Left ventricle myocardium inferior (tissue), 1 donor: ENCODE measurements around the gene TMEM117. TPM values are rescaled to one million over a fixed set of nuclear protein-coding genes. Genes with fewer than 3 reads are reported as not detected.

Experiments
- DNase-seq: peaks from one replicate; pipeline ENCODE4 v3.0.0-alpha.2; 2020
- H3K27ac ChIP-seq: fragments of 200-600 bp; replicated peaks from 2 replicates; pipeline ENCODE4 v1.8.0; 2021
- H3K27me3 ChIP-seq: fragments of 200-600 bp; 2 replicates; pipeline ENCODE4 v1.8.0; 2021; ENCODE audit warnings: low read depth
- H3K36me3 ChIP-seq: fragments of 200-600 bp; 2 replicates; pipeline ENCODE4 v1.8.0; 2021
- H3K4me1 ChIP-seq: fragments of 200-600 bp; 2 replicates; pipeline ENCODE4 v1.8.0; 2021
- H3K4me3 ChIP-seq: fragments of 200-600 bp; 2 replicates; pipeline ENCODE4 v1.8.0; 2021; ENCODE audit warnings: mild to moderate bottlenecking, moderate library complexity
- H3K9me3 ChIP-seq: fragments of 200-600 bp; replicated peaks from 2 replicates; pipeline ENCODE4 v1.8.0; 2021
- CTCF ChIP-seq: fragments of 200-600 bp; IDR thresholded peaks from 2 replicates; pipeline ENCODE4 v1.8.0; 2021; ENCODE audit warnings: antibody characterized with exemption, mild to moderate bottlenecking, borderline replicate concordance
- intact Hi-C: fragments of 100-400 bp; cut with micrococcal nuclease; formaldehyde crosslinking; loops from one replicate; pipeline ENCODE4 v1.11.0; 2022
- total RNA-seq: library from RNA; stranded (reverse); fragmentation: NEBNext Ultra II Directional; extraction: Animal tissue kit (Norgen Biotek cat#: 25700); gene quantifications from one replicate; pipeline ENCODE4 v1.2.1, GENCODE V29; 2021
- donor health status: DM: no; HTN: yes; CAD: no; lungs with severe emphysema.

The TMEM117 gene
- total RNA-seq, 1 donor from 2014 or later, result 6.7 TPM

GRCh38 chr12:44334347-44334746 is 498.5 kb downstream of the TMEM117 start:
- Histone ChIP-seq H3K27me3 (no peaks in the 10 kb centered on the region), H3K27ac (no peak overlapping the region), H3K4me3 (no peak overlapping the region), H3K9me3 (no peaks in the 10 kb centered on the region), H3K4me1 (no peaks in the 10 kb centered on the region), H3K36me3 (no peaks in the 10 kb centered on the region)
- TF ChIP-seq CTCF, result no peak
- intact Hi-C loops, result no loop called here
- no peak for DNase-seq

GRCh38 chr12:44335030-44335429 is 499.1 kb downstream of the TMEM117 start:
- no peak overlapping the region for H3K27ac ChIP-seq
- intact Hi-C loops, result no loop called here
- no peaks in the 10 kb centered on the region for H3K36me3 ChIP-seq
- no peaks in the 10 kb centered on the region for H3K4me1 ChIP-seq
- H3K27me3 ChIP-seq, result no peaks in the 10 kb centered on the region
- H3K4me3 ChIP-seq, result no peak overlapping the region
- TF ChIP-seq CTCF, result no peak
- no peak for DNase-seq
- H3K9me3 ChIP-seq, result no peaks in the 10 kb centered on the region

- Histone ChIP-seq H3K36me3 (no peaks in the 10 kb centered on the region), H3K4me1 (no peaks in the 10 kb centered on the region), H3K4me3 (no peak overlapping the region), H3K27me3 (no peaks in the 10 kb centered on the region), H3K27ac (no peak overlapping the region), H3K9me3 (no peaks in the 10 kb centered on the region)
- intact Hi-C loops, result no loop called here
- no peak for DNase-seq
- TF ChIP-seq CTCF, result no peak
Measured at GRCh38 chr12:44336577-44336976, 500.7 kb downstream of the TMEM117 start.

- no peaks in the 10 kb centered on the region for H3K9me3 ChIP-seq
- intact Hi-C loops, result no loop called here
- no peaks in the 10 kb centered on the region for H3K4me1 ChIP-seq
- DNase-seq, result no peak
- no peak for TF ChIP-seq CTCF
- H3K4me3 ChIP-seq, result no peak overlapping the region
- H3K27ac ChIP-seq, result no peak overlapping the region
- no peaks in the 10 kb centered on the region for H3K27me3 ChIP-seq
- no peaks in the 10 kb centered on the region for H3K36me3 ChIP-seq
Measured at GRCh38 chr12:44342371-44342770, 506.5 kb downstream of the TMEM117 start.

GRCh38 chr12:44347145-44347544 is 511.3 kb downstream of the TMEM117 start:
- H3K4me1 ChIP-seq, result no peaks in the 10 kb centered on the region
- TF ChIP-seq CTCF, result no peak
- H3K27me3 ChIP-seq, result no peaks in the 10 kb centered on the region
- H3K4me3 ChIP-seq, result no peak overlapping the region
- H3K9me3 ChIP-seq, result no peaks in the 10 kb centered on the region
- DNase-seq, result no peak
- H3K27ac ChIP-seq, result no peak overlapping the region
- intact Hi-C loops, result no loop called here
- H3K36me3 ChIP-seq, result no peaks in the 10 kb centered on the region

GRCh38 chr12:44357494-44357893 is 521.6 kb downstream of the TMEM117 start:
- Histone ChIP-seq H3K4me1 (no peaks in the 10 kb centered on the region), H3K27me3 (no peaks in the 10 kb centered on the region), H3K36me3 (no peaks in the 10 kb centered on the region), H3K9me3 (no peaks in the 10 kb centered on the region), H3K4me3 (no peak overlapping the region), H3K27ac (no peak overlapping the region)
- TF ChIP-seq CTCF, result no peak
- DNase-seq, result no peak
- intact Hi-C loops, result no loop called here
